ENCODE data around the gene LRMDA. TPM values are rescaled to one million over a fixed set of nuclear protein-coding genes. Genes with fewer than 3 reads are reported as not detected.
A peak's percentile ranks its signal among the peaks of the same experiment; 100 is the strongest.

LRMDA gene
- total and polyA plus RNA-seq, 2 of the 13 experiments (the other 11 are each of a cell fraction or from before 2014, with no cell fraction given), result 13.4 to 22.0 TPM

DNA sequence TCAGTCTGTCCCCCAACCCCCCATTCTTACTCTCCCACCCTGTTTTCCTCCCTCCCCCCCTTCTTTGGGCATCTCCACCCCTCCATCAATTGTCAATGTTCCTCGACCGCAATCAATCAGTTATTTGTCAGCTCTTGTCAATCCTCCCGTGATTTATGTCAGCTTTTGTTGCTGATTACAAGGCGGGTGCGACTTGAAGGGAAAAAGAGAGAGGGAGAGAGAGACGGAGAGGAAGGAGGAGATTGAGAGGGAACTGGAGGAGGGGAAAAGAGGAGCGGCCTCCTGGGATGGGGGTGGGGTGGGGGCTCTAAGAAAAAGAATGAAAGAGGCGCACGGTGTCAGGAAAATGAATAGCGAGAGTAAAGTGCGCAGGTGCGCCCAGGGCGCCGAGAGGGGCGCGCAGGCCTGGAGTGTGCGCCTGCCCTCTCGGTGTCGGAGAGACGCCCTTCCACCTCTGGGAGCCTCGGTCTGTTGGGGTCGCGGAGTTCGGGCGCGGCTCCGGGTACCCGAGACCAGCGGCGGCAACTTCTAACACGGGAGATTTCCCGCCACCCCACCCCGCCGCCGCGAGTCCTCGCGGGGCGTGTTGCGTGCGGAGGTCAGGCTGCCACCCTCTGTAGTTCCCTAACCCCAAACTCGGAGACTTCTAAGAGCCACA is 28.8 kb upstream of the LRMDA start (continued):
- TF ChIP-seq MYNN (CRISPR knock-in tag; IDR thresholded peaks at IDR 0.05; ENCODE audit: low read depth), result no peak
- no peak for TF ChIP-seq KMT2B (CRISPR knock-in tag; IDR thresholded peaks at IDR 0.05)
- no peak for TF ChIP-seq SNAPC4 (CRISPR knock-in tag; IDR thresholded peaks at IDR 0.05)
- TF ChIP-seq NCOA2 (CRISPR knock-in tag; IDR thresholded peaks at IDR 0.05), result no peak
- peak; percentile 60; the same call in 1 of the 2 replicates for TF ChIP-seq BCL6 (CRISPR knock-in tag; IDR thresholded peaks at IDR 0.05)
- no peak for TF ChIP-seq ZNF17 (CRISPR knock-in tag; IDR thresholded peaks at IDR 0.05)
- TF ChIP-seq ZXDC (CRISPR knock-in tag; IDR thresholded peaks at IDR 0.05), result peak; percentile 61; the same call in 1 of the 2 replicates
- no peak for TF ChIP-seq HHEX (CRISPR knock-in tag; IDR thresholded peaks at IDR 0.05)
- no peak; the same call in 1 of the 2 replicates for TF ChIP-seq HES4 (CRISPR knock-in tag; IDR thresholded peaks at IDR 0.05; ENCODE audit: borderline replicate concordance)
- no peak for TF ChIP-seq HMG20A (CRISPR knock-in tag; IDR thresholded peaks at IDR 0.05; ENCODE audit: borderline replicate concordance)
- no peak for TF ChIP-seq RBAK (CRISPR knock-in tag; IDR thresholded peaks at IDR 0.05)
- TF ChIP-seq ZNF710 (CRISPR knock-in tag; IDR thresholded peaks at IDR 0.05; ENCODE audit: borderline replicate concordance), result peak; percentile 90; the same call in 1 of the 2 replicates
- TF ChIP-seq ZNF30 (CRISPR knock-in tag; IDR thresholded peaks at IDR 0.05), result no peak
- TF ChIP-seq ZNF143 (CRISPR knock-in tag; IDR thresholded peaks at IDR 0.05), result no peak
- TF ChIP-seq TARDBP (CRISPR knock-in tag; IDR thresholded peaks at IDR 0.05), result peak; percentile 17; the same call in 1 of the 2 replicates
- no peak for TF ChIP-seq ZNF253 (CRISPR knock-in tag; IDR thresholded peaks at IDR 0.05; ENCODE audit: borderline replicate concordance)
- no peak for TF ChIP-seq ZNF326 (CRISPR knock-in tag; IDR thresholded peaks at IDR 0.05; ENCODE audit: borderline replicate concordance)
- TF ChIP-seq, protein P1, sequence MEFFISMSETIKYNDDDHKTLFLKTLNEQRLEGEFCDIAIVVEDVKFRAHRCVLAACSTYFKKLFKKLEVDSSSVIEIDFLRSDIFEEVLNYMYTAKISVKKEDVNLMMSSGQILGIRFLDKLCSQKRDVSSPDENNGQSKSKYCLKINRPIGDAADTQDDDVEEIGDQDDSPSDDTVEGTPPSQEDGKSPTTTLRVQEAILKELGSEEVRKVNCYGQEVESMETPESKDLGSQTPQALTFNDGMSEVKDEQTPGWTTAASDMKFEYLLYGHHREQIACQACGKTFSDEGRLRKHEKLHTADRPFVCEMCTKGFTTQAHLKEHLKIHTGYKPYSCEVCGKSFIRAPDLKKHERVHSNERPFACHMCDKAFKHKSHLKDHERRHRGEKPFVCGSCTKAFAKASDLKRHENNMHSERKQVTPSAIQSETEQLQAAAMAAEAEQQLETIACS (CRISPR knock-in tag; IDR thresholded peaks at IDR 0.05), result no peak
- TF ChIP-seq ZKSCAN1 (IDR thresholded peaks at IDR 0.05; ENCODE audit: low read length), result no peak
- TF ChIP-seq NCOA1 (CRISPR knock-in tag; IDR thresholded peaks at IDR 0.05), result no peak; the same call in 1 of the 2 replicates

Measured in HepG2 (cell line).